H9 (cell line): ENCODE measurements around the gene FCHSD2. TPM values are rescaled to one million over a fixed set of nuclear protein-coding genes. Genes with fewer than 3 reads are reported as not detected.

Experiments used
- DNase-seq: peaks from one replicate; pipeline ENCODE4 v3.0.0-alpha.2; 2017
- H2AFZ ChIP-seq: one replicate; pipeline ENCODE4 v1.6.1; 2013; ENCODE audit warnings: mild to moderate bottlenecking, low read length, control low read depth, moderate library complexity
- H2AK5ac ChIP-seq: 2 replicates; pipeline ENCODE4 v1.6.1; 2013; ENCODE audit warnings: low read length, control low read depth, mixed read lengths; ENCODE audit not compliant: insufficient read length
- H2BK120ac ChIP-seq: one replicate; pipeline ENCODE4 v1.6.1; 2013; ENCODE audit warnings: low read depth, mild to moderate bottlenecking, low read length, control low read depth, inconsistent platforms; ENCODE audit not compliant: poor library complexity, severe bottlenecking
- H2BK12ac ChIP-seq: 2 replicates; pipeline ENCODE4 v1.6.1; 2013; ENCODE audit warnings: low read length, control low read depth, mixed read lengths, low read depth; ENCODE audit not compliant: insufficient read length
- H2BK15ac ChIP-seq: 2 replicates; pipeline ENCODE4 v1.6.1; 2013; ENCODE audit warnings: low read depth, low read length, control low read depth
- H2BK20ac ChIP-seq: one replicate; pipeline ENCODE4 v1.6.1; 2013; ENCODE audit warnings: low read depth, mild to moderate bottlenecking, low read length, control low read depth, inconsistent platforms; ENCODE audit not compliant: poor library complexity, severe bottlenecking
- H2BK5ac ChIP-seq: 2 replicates; pipeline ENCODE4 v1.6.1; 2013; ENCODE audit warnings: low read length, control low read depth, mixed read lengths; ENCODE audit not compliant: insufficient read length
- H3K14ac ChIP-seq: 2 replicates; pipeline ENCODE4 v1.6.1; 2013; ENCODE audit warnings: low read length, control low read depth; ENCODE audit not compliant: insufficient read depth
- H3K18ac ChIP-seq: 2 replicates; pipeline ENCODE4 v1.6.1; 2013; ENCODE audit warnings: low read depth, mild to moderate bottlenecking, mixed read lengths, low read length, control low read depth; ENCODE audit not compliant: insufficient read length
- H3K23ac ChIP-seq: 2 replicates; pipeline ENCODE4 v1.6.1; 2013; ENCODE audit warnings: low read length, control low read depth, mixed read lengths, low read depth; ENCODE audit not compliant: insufficient read length
- H3K23me2 ChIP-seq: 2 replicates; pipeline ENCODE4 v1.6.1; 2013; ENCODE audit warnings: low read depth, mild to moderate bottlenecking, mixed read lengths, low read length, control low read depth; ENCODE audit not compliant: insufficient read length, poor library complexity, severe bottlenecking
- H3K27ac ChIP-seq: 2 replicates; pipeline ENCODE4 v1.5.1; 2013; ENCODE audit warnings: low read length, control low read depth, mixed read lengths, low read depth; ENCODE audit not compliant: insufficient read length
- H3K27me3 ChIP-seq: 2 replicates; pipeline ENCODE4 v1.6.1; 2013; ENCODE audit warnings: low read length, control low read depth, inconsistent platforms; ENCODE audit not compliant: insufficient read depth
- H3K4ac ChIP-seq: 2 replicates; pipeline ENCODE4 v1.6.1; 2013; ENCODE audit warnings: low read depth, mild to moderate bottlenecking, control low read depth, inconsistent platforms, low read length, moderate library complexity
- H3K4me1 ChIP-seq: 2 replicates; pipeline ENCODE4 v1.6.1; 2013; ENCODE audit warnings: low read length, control low read depth, inconsistent platforms; ENCODE audit not compliant: insufficient read depth
- H3K4me2 ChIP-seq: 2 replicates; pipeline ENCODE4 v1.6.1; 2013; ENCODE audit warnings: low read length, control low read depth, mixed read lengths; ENCODE audit not compliant: insufficient read length, insufficient read depth
- H3K56ac ChIP-seq: 2 replicates; pipeline ENCODE4 v1.6.1; 2013; ENCODE audit warnings: low read depth, mild to moderate bottlenecking, mixed read lengths, low read length, control low read depth; ENCODE audit not compliant: insufficient read length
- H3K79me1 ChIP-seq: 2 replicates; pipeline ENCODE4 v1.6.1; 2013; ENCODE audit warnings: low read depth, mild to moderate bottlenecking, moderate library complexity, low read length, control low read depth, inconsistent platforms; ENCODE audit not compliant: insufficient read depth, poor library complexity, severe bottlenecking
- H3K79me2 ChIP-seq: 2 replicates; pipeline ENCODE4 v1.6.1; 2013; ENCODE audit warnings: low read length, control low read depth, inconsistent platforms; ENCODE audit not compliant: insufficient read depth
- H3K9ac ChIP-seq: 2 replicates; pipeline ENCODE4 v1.6.1; 2013; ENCODE audit warnings: low read length, control low read depth, mixed read lengths; ENCODE audit not compliant: insufficient read length; ENCODE audit errors: extremely low read depth
- H3K9me3 ChIP-seq: one replicate; pipeline ENCODE4 v1.6.1; 2013; ENCODE audit warnings: low read depth, low read length, inconsistent platforms; ENCODE audit not compliant: control insufficient read depth
- H3T11ph ChIP-seq: one replicate; pipeline ENCODE4 v1.6.1; 2013; ENCODE audit warnings: mild to moderate bottlenecking, low read length, control low read depth, inconsistent platforms
- H4K20me1 ChIP-seq: one replicate; pipeline ENCODE4 v1.6.1; 2013; ENCODE audit not compliant: control insufficient read depth, insufficient read length, insufficient read depth
- H4K5ac ChIP-seq: 2 replicates; pipeline ENCODE4 v1.6.1; 2013; ENCODE audit warnings: low read depth, mild to moderate bottlenecking, mixed read lengths, low read length, control low read depth; ENCODE audit not compliant: insufficient read length
- H4K8ac ChIP-seq: replicated peaks from 2 replicates; pipeline ENCODE4 v1.6.1; 2013; ENCODE audit warnings: low read length, control low read depth, mixed read lengths, low read depth; ENCODE audit not compliant: insufficient read length
- H4K91ac ChIP-seq: 2 replicates; pipeline ENCODE4 v1.6.1; 2013; ENCODE audit warnings: low read depth, mild to moderate bottlenecking, moderate library complexity, mixed read lengths, low read length, control low read depth; ENCODE audit not compliant: insufficient read length
- H3K27ac Mint-ChIP-seq, 3 experiments: 2 replicates in 2 of 3; 3 replicates in 1 of 3; pipeline ENCODE4 v1.8.0; 2020 to 2021; ENCODE audit warnings: mixed read lengths in 3 of 3, mild to moderate bottlenecking in 1 of 3, moderate library complexity in 1 of 3
- H3K27me3 Mint-ChIP-seq: 2 replicates; pipeline ENCODE4 v1.8.0; 2021; ENCODE audit warnings: low read depth, mild to moderate bottlenecking, moderate library complexity, mixed read lengths
- H3K36me3 Mint-ChIP-seq, 3 experiments: 2 replicates in 2 of 3; 3 replicates in 1 of 3; pipeline ENCODE4 v1.8.0; 2020 to 2021; ENCODE audit warnings: low read depth in 3 of 3, mixed read lengths in 3 of 3; ENCODE audit not compliant: insufficient read depth in 1 of 3
- H3K4me1 Mint-ChIP-seq, 2 experiments: 2 replicates each; pipeline ENCODE4 v1.8.0; 2020; ENCODE audit warnings: mixed read lengths in 2 of 2
- H3K4me3 Mint-ChIP-seq, 2 experiments: 2 replicates in 1 of 2; 3 replicates in 1 of 2; pipeline ENCODE4 v1.8.0; 2020 to 2021; ENCODE audit warnings: mild to moderate bottlenecking in 2 of 2, mixed read lengths in 2 of 2, moderate library complexity in 1 of 2
- H3K9me3 Mint-ChIP-seq, 2 experiments: 2 replicates in 1 of 2; 3 replicates in 1 of 2; pipeline ENCODE4 v1.8.0; 2020; ENCODE audit warnings: mild to moderate bottlenecking in 2 of 2, mixed read lengths in 2 of 2, moderate library complexity in 1 of 2
- WGBS: extraction: QIAGEN DNeasy Blood & Tissue Kit; methylation state at CpG from one replicate; pipeline ENCODE4 v1.1.7; 2013; ENCODE audit warnings: missing lambda C conversion rate, low lambda C conversion rate, mixed read lengths; ENCODE audit not compliant: insufficient read length; ENCODE audit errors: extremely low coverage; 5-methylcytosine and 5-hydroxymethylcytosine counted together
- total RNA-seq: library from RNA; stranded (reverse); gene quantifications from 2 replicates; pipeline ENCODE4 v1.2.1, GENCODE V29; 2021
- TF ChIP-seq, protein P1 (sequence below): fragments of 200-600 bp; sonication (generic); conservative IDR thresholded peaks from 3 replicates; pipeline ENCODE4 v1.8.0; 2021; ENCODE audit warnings: antibody characterized with exemption, mild to moderate bottlenecking

The FCHSD2 gene
- total RNA-seq, 1 experiment from 2014 or later: 17.8 TPM

DNA sequence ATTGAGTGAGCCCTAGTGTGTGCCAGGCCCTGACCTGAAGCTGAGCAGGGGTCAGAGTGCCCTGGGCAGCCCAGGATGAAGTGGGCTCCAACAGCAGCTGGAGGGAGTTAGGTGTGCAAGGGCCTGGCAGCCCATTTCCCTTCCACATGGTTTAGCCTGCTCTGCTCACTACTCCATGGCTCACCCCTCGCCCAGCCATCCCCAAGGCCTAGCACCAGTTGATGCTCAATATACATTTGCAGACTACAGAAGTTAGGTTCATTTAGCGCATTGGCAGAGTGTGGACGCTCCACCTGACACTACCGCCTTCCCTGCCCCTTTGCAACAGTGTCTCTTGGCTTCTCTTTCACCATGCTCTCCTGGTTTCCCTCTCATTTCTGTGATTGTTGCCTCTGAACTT is 324.2 kb downstream of the FCHSD2 start:
- H3K23ac ChIP-seq: no peak overlapping the region
- no peaks in the 10 kb centered on the region for H4K20me1 ChIP-seq
- H3K56ac ChIP-seq: no peak overlapping the region
- peaks cover 26% of the 10 kb centered on the region for H3K23me2 ChIP-seq
- no peak overlapping the region for H3K9ac ChIP-seq
- no peak overlapping the region for H2BK15ac ChIP-seq
- no CpG with 5 or more reads among the region's 4 CpGs for WGBS
- H3K9me3 ChIP-seq: no peaks in the 10 kb centered on the region
- H2AFZ ChIP-seq: no peak overlapping the region
- H4K5ac ChIP-seq: no peak overlapping the region
- H2AK5ac ChIP-seq: no peak overlapping the region
- Mint-ChIP-seq H3K9me3 (no peaks in the 10 kb centered on the region; a peak in 2 of 5 replicates), H3K36me3 (peaks cover 4 to 20% (median 18%) of the 10 kb centered on the region in 3 experiments; a peak in 6 of 7 replicates), H3K27ac (no peak overlapping the region), H3K27me3 (peaks cover 15% of the 10 kb centered on the region), H3K4me1 (peaks cover 27% of the 10 kb centered on the region in 2 experiments), H3K4me3 (no peak overlapping the region)
- H4K8ac ChIP-seq: no peak overlapping the region
- H3K27ac ChIP-seq: no peak overlapping the region
- no peak overlapping the region for H3K4ac ChIP-seq
- H3K79me2 ChIP-seq: no peaks in the 10 kb centered on the region
- no peak overlapping the region for H2BK5ac ChIP-seq
- H3K4me2 ChIP-seq: no peak overlapping the region
- no peak overlapping the region for H3K18ac ChIP-seq
- H3K14ac ChIP-seq: no peak overlapping the region
- no peak overlapping the region for H2BK12ac ChIP-seq
- TF ChIP-seq, protein P1, sequence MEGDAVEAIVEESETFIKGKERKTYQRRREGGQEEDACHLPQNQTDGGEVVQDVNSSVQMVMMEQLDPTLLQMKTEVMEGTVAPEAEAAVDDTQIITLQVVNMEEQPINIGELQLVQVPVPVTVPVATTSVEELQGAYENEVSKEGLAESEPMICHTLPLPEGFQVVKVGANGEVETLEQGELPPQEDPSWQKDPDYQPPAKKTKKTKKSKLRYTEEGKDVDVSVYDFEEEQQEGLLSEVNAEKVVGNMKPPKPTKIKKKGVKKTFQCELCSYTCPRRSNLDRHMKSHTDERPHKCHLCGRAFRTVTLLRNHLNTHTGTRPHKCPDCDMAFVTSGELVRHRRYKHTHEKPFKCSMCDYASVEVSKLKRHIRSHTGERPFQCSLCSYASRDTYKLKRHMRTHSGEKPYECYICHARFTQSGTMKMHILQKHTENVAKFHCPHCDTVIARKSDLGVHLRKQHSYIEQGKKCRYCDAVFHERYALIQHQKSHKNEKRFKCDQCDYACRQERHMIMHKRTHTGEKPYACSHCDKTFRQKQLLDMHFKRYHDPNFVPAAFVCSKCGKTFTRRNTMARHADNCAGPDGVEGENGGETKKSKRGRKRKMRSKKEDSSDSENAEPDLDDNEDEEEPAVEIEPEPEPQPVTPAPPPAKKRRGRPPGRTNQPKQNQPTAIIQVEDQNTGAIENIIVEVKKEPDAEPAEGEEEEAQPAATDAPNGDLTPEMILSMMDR: no peak
- H3K27me3 ChIP-seq: no peaks in the 10 kb centered on the region; the same call in 1 of the 2 replicates
- no peak overlapping the region for H2BK120ac ChIP-seq
- peaks cover 5% of the 10 kb centered on the region; the same call in 1 of the 2 replicates for H3K4me1 ChIP-seq
- H4K91ac ChIP-seq: no peak overlapping the region
- no peak overlapping the region for H2BK20ac ChIP-seq
- H3K79me1 ChIP-seq: no peaks in the 10 kb centered on the region
- no peak for DNase-seq
- no peak overlapping the region for H3T11ph ChIP-seq
